ENCODE data around the gene RAD51B. TPM values are rescaled to one million over a fixed set of nuclear protein-coding genes. Genes with fewer than 3 reads are reported as not detected.
A peak's percentile ranks its signal among the peaks of the same experiment; 100 is the strongest.

Gene RAD51B
- total RNA-seq, 2 donors from 2014 or later = 22.8 to 33.8 TPM

- TF ChIP-seq CTCF (conservative IDR thresholded peaks at IDR 0.05) = no peak
- Mint-ChIP-seq H3K36me3 (ENCODE audit: low read depth) (no peaks in the 10 kb centered on the region), H3K4me1 (peaks cover 70% of the 10 kb centered on the region), H3K4me3 (no peak overlapping the region), H3K27ac (no peak overlapping the region), H3K27me3 (ENCODE audit: insufficient read depth) (peaks cover 10% of the 10 kb centered on the region), H3K9me3 (no peaks in the 10 kb centered on the region)
- Histone ChIP-seq H3K4me1 (ENCODE audit: control insufficient read depth, insufficient read depth, low read length) (peaks cover 10% of the 10 kb centered on the region), H3K9ac (ENCODE audit: extremely low read depth, low read length, poor library complexity, severe bottlenecking) (no peak overlapping the region), H3K36me3 (ENCODE audit: control insufficient read depth, insufficient read depth, low read length) (no peaks in the 10 kb centered on the region), H3K27me3 (ENCODE audit: control insufficient read depth, insufficient read depth, low read length, poor library complexity, severe bottlenecking) (no peaks in the 10 kb centered on the region), H3K9me3 (ENCODE audit: control insufficient read depth, low read length) (no peaks in the 10 kb centered on the region), H3K4me3 (ENCODE audit: low read length) (no peak overlapping the region), H3K27ac (ENCODE audit: low read depth, low read length) (no peak overlapping the region)
- DNase-seq = no peak
- 97 to 100% methylated on average over 3 to 4 of the region's 4 CpGs for WGBS, 2 experiments (ENCODE audit: insufficient coverage in 1 of 2, insufficient read length in 1 of 2)
Observed at GRCh38 chr14:68474741-68475140, 655.2 kb downstream of the RAD51B start.

DNA sequence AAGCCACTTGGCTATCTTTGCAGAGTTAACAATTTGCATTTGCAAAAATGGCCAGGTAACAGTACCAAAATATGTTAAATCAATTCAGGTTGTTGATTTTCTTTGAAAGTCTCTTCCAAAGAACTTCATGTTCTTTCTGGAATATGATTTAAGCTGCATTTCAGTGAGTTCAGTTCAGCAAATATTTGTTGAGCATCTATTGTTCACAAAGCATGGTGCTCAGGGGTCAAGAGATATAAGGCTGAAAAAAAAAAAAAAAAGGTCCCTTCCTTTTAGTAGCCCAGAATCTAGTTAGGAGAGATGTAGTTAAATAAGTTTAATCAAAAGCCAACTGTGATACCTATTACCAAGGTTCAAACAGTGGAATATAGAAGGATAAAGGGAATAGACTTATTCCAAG is 656.2 kb downstream of the RAD51B start:
- no peak for DNase-seq
- peaks cover 61% of the 10 kb centered on the region for H3K4me1 Mint-ChIP-seq
- no peaks in the 10 kb centered on the region for H3K9me3 Mint-ChIP-seq
- H3K4me3 Mint-ChIP-seq = no peak overlapping the region
- H3K36me3 Mint-ChIP-seq (ENCODE audit: low read depth) = no peaks in the 10 kb centered on the region
- Histone ChIP-seq H3K9me3 (ENCODE audit: control insufficient read depth, low read length) (no peaks in the 10 kb centered on the region), H3K36me3 (ENCODE audit: control insufficient read depth, insufficient read depth, low read length) (no peaks in the 10 kb centered on the region), H3K27ac (ENCODE audit: low read depth, low read length) (no peak overlapping the region), H3K4me3 (ENCODE audit: low read length) (no peak overlapping the region), H3K9ac (ENCODE audit: extremely low read depth, low read length, poor library complexity, severe bottlenecking) (no peak overlapping the region), H3K4me1 (ENCODE audit: control insufficient read depth, insufficient read depth, low read length) (peaks cover 10% of the 10 kb centered on the region), H3K27me3 (ENCODE audit: control insufficient read depth, insufficient read depth, low read length, poor library complexity, severe bottlenecking) (no peaks in the 10 kb centered on the region)
- peaks cover 9% of the 10 kb centered on the region for H3K27me3 Mint-ChIP-seq (ENCODE audit: insufficient read depth)
- TF ChIP-seq CTCF (conservative IDR thresholded peaks at IDR 0.05) = no peak
- no peak overlapping the region for H3K27ac Mint-ChIP-seq

DNA sequence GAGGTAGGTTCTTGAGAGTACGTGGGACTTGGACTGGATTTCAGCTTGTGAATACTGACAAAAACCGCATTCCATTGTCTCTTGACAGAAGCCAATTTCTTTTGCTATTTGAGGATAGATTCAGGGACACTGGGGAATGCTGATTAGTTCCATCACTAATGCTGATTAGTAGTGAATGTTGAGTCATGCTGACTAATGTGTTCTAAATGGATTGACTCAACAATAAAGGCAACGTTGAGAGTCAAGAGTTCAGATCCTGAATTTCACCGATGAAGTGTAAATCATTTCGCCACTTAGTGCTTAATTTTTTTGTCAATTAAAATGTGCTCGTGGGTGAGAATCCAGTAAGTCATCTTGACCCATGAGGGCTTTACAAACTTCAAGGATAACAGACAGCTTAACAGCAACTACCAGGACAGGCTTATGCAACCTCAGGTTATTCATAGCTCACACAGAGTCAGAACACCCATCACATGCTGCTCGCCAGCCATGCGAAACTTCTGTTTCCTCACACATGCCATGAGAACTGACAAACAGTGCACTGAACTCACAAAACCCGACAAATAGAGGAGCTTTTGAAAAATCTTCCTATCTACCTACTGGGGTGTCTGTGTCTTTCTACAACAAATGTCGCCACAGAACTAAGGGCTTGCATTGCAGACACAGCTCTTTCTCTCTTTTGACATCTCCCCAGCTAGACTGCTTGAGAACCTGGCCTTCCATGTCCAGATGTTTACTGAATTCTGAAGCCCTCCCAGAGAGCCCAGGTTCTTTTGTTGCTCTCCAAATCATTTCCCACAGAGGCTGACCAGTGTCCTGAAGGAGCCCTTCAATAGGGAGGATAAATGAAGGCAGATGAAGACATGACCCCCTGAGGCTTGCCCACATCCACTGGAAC is 656.9 kb downstream of the RAD51B start:
- Histone ChIP-seq H3K4me1 (ENCODE audit: control insufficient read depth, insufficient read depth, low read length) (peaks cover 10% of the 10 kb centered on the region), H3K9ac (ENCODE audit: extremely low read depth, low read length, poor library complexity, severe bottlenecking) (no peak overlapping the region)

More for the DNA sequence above, 656.9 kb downstream of the RAD51B start:
- H3K36me3 Mint-ChIP-seq (ENCODE audit: low read depth) = no peaks in the 10 kb centered on the region
- no peak for DNase-seq
- H3K27me3 ChIP-seq (ENCODE audit: control insufficient read depth, insufficient read depth, low read length, poor library complexity, severe bottlenecking) = no peaks in the 10 kb centered on the region
- peak overlapping the region; percentile 22 for H3K27ac ChIP-seq (ENCODE audit: low read depth, low read length)
- H3K36me3 ChIP-seq (ENCODE audit: control insufficient read depth, insufficient read depth, low read length) = no peaks in the 10 kb centered on the region
- no peak overlapping the region for H3K4me3 Mint-ChIP-seq
- peak overlapping the region; percentile 36 for H3K27ac Mint-ChIP-seq
- H3K9me3 Mint-ChIP-seq = no peaks in the 10 kb centered on the region
- 68 to 79% methylated on average over 9 to 10 of the region's 10 CpGs for WGBS, 2 experiments (ENCODE audit: insufficient coverage in 1 of 2, insufficient read length in 1 of 2)
- no peak for TF ChIP-seq CTCF (conservative IDR thresholded peaks at IDR 0.05)
- no peak overlapping the region for H3K4me3 ChIP-seq (ENCODE audit: low read length)
- H3K9me3 ChIP-seq (ENCODE audit: control insufficient read depth, low read length) = no peaks in the 10 kb centered on the region
- peaks cover 6% of the 10 kb centered on the region for H3K27me3 Mint-ChIP-seq (ENCODE audit: insufficient read depth)
- peaks cover 55% of the 10 kb centered on the region for H3K4me1 Mint-ChIP-seq

Data from endodermal cell (in vitro differentiated cells).